ENCODE measurements around the gene RAB31.

- TF ChIP-seq CTCF (IDR thresholded peaks at IDR 0.05; ENCODE audit: borderline replicate concordance, extremely low read depth, low read length, poor library complexity, severe bottlenecking) (no peak), EZH2 (IDR thresholded peaks at IDR 0.05; ENCODE audit: borderline replicate concordance, low read depth, low read length, severe bottlenecking) (no peak)
Observed at GRCh38 chr18:9884532-9885140, 176.5 kb downstream of the RAB31 start.

All from DND-41 (cell line).